Tibial artery (tissue), 4 donors: ENCODE results near the gene ZDHHC24.

ENCODE experiments used
- DNase-seq, 2 donors: peaks; one replicate each; pipeline ENCODE4 v3.0.0-alpha.2; 2019
- H3K27ac ChIP-seq, 2 donors: fragments of 200-600 bp; sonication (generic) in 1 of 2; 1 replicate in 1 of 2; 2 replicates in 1 of 2; pipeline ENCODE4 v1.5.1; 2018 to 2019; ENCODE audit warnings: mild to moderate bottlenecking in 1 of 2
- H3K27me3 ChIP-seq, 2 donors: fragments of 200-600 bp; sonication (generic) in 1 of 2; one replicate each; pipeline versions ENCODE4 v1.5.1 to v1.6.0; 2016 to 2019
- H3K36me3 ChIP-seq, 3 donors: fragments of 200-600 bp; sonication (generic) in 2 of 3; one replicate each; pipeline ENCODE4 v1.5.1; 2016 to 2019; ENCODE audit warnings: mild to moderate bottlenecking in 2 of 3
- H3K4me1 ChIP-seq, 4 donors: fragments of 200-600 bp; sonication (generic) in 2 of 4; 1 replicate in 3 of 4; 2 replicates in 1 of 4; pipeline ENCODE4 v1.5.1; 2016 to 2019
- H3K4me3 ChIP-seq, 2 donors: fragments of 200-600 bp; sonication (generic) in 1 of 2; 1 replicate in 1 of 2; 2 replicates in 1 of 2; pipeline ENCODE4 v1.5.1; 2018 to 2019; ENCODE audit warnings: mild to moderate bottlenecking in 2 of 2
- H3K9me3 ChIP-seq, 3 donors: fragments of 200-600 bp; sonication (generic) in 1 of 3; one replicate each; pipeline ENCODE4 v1.5.1; 2016 to 2019
- CTCF ChIP-seq, 2 experiments: fragments of 200-600 bp in 1 of 2; fragments of 450-650 bp in 1 of 2; IDR thresholded peaks; one replicate each; pipeline ENCODE4 v1.5.1; 2017 to 2019; ENCODE audit warnings: antibody characterized with exemption in 2 of 2, mild to moderate bottlenecking in 1 of 2, moderate library complexity in 1 of 2
- intact Hi-C: fragments of 100-400 bp; cut with DNase I; formaldehyde crosslinking; loops from one replicate; pipeline ENCODE4 v1.15.0; 2023; ENCODE audit warnings: low total_unique reads

Gene ZDHHC24

GRCh38 chr11:66472054-66472453 is 73.8 kb downstream of the ZDHHC24 start:
- intact Hi-C loops, result no loop called here
- Histone ChIP-seq H3K4me1 (peaks cover 0 to 11% (median 10%) of the 10 kb centered on the region in 4 donors), H3K4me3 (no peak overlapping the region), H3K27me3 (no peaks in the 10 kb centered on the region), H3K9me3 (no peaks in the 10 kb centered on the region), H3K36me3 (peaks cover 43 to 68% (median 51%) of the 10 kb centered on the region in 3 donors), H3K27ac (no peak overlapping the region)
- no peak for TF ChIP-seq CTCF (IDR thresholded peaks at IDR 0.05)
- no peak for DNase-seq

GRCh38 chr11:66471142-66471541 is 74.7 kb downstream of the ZDHHC24 start:
- peaks cover 0 to 13% (median 11%) of the 10 kb centered on the region in 4 donors for H3K4me1 ChIP-seq
- peaks cover 43 to 60% (median 49%) of the 10 kb centered on the region in 3 donors for H3K36me3 ChIP-seq
- no peaks in the 10 kb centered on the region for H3K27me3 ChIP-seq
- H3K9me3 ChIP-seq, result no peaks in the 10 kb centered on the region
- H3K4me3 ChIP-seq, result no peak overlapping the region
- no peak for DNase-seq
- no peak for TF ChIP-seq CTCF (IDR thresholded peaks at IDR 0.05)
- intact Hi-C loops, result no loop called here
- H3K27ac ChIP-seq, result no peak overlapping the region
